GM23338 (cell line): Measurements from ENCODE around the gene RBM12. TPM values are rescaled to one million over a fixed set of nuclear protein-coding genes. Genes with fewer than 3 reads are reported as not detected.
A peak's percentile ranks its signal among the peaks of the same experiment; 100 is the strongest.
"Not testable (repeated sequence)": the region's sequence is repeated elsewhere in the genome, so short reads cannot be mapped to it uniquely, and the experiment has no call there.

Experiments used
- ATAC-seq: fragments of 200-7000 bp; cut with Tn5 transposase; 3 replicates; pipeline ENCODE4 v1.9.1; 2020
- DNase-seq: peaks from one replicate; pipeline ENCODE4 v3.0.0-alpha.2; 2015; ENCODE audit warnings: low spot score
- H2AFZ ChIP-seq: fragments of 200-600 bp; sonication (generic); 2 replicates; pipeline ENCODE4 v1.8.0; 2016; ENCODE audit warnings: antibody characterized with exemption, mild to moderate bottlenecking, moderate library complexity
- H3F3A ChIP-seq: fragments of 200-600 bp; sonication (generic); replicated peaks from 2 replicates; pipeline ENCODE4 v1.8.0; 2017; ENCODE audit warnings: antibody characterized with exemption, mixed run types, low read depth
- H3K27ac ChIP-seq: fragments of 200-600 bp; sonication (generic); 2 replicates; pipeline ENCODE4 v1.6.1; 2016; ENCODE audit warnings: low read depth
- H3K27me3 ChIP-seq: fragments of 200-600 bp; sonication (generic); 2 replicates; pipeline ENCODE4 v1.8.0; 2016; ENCODE audit warnings: mild to moderate bottlenecking, mixed run types, moderate library complexity; ENCODE audit not compliant: insufficient read depth
- H3K36me3 ChIP-seq: fragments of 200-600 bp; sonication (generic); 2 replicates; pipeline ENCODE4 v1.8.0; 2016; ENCODE audit warnings: mild to moderate bottlenecking; ENCODE audit not compliant: insufficient read depth
- H3K4me1 ChIP-seq: fragments of 200-600 bp; sonication (generic); 2 replicates; pipeline ENCODE4 v1.8.0; 2016; ENCODE audit warnings: mild to moderate bottlenecking, moderate library complexity; ENCODE audit not compliant: insufficient read depth
- H3K4me2 ChIP-seq: fragments of 200-600 bp; sonication (generic); 2 replicates; pipeline ENCODE4 v1.7.1; 2017; ENCODE audit warnings: mixed run types
- H3K4me3 ChIP-seq: fragments of 200-600 bp; sonication (generic); 2 replicates; pipeline ENCODE4 v1.6.1; 2016; ENCODE audit warnings: mixed run types
- H3K79me2 ChIP-seq: fragments of 200-600 bp; sonication (generic); replicated peaks from 2 replicates; pipeline ENCODE4 v1.8.0; 2017; ENCODE audit warnings: mild to moderate bottlenecking; ENCODE audit not compliant: insufficient read depth
- H3K9me2 ChIP-seq: fragments of 200-600 bp; sonication (generic); 2 replicates; pipeline ENCODE4 v1.8.0; 2017; ENCODE audit not compliant: insufficient read depth
- H4K20me1 ChIP-seq: fragments of 200-600 bp; sonication (generic); replicated peaks from 2 replicates; pipeline ENCODE4 v1.8.0; 2017; ENCODE audit warnings: mild to moderate bottlenecking; ENCODE audit not compliant: insufficient read depth
- H3K27ac Mint-ChIP-seq: 2 replicates; pipeline ENCODE4 v1.8.0; 2020; ENCODE audit warnings: inconsistent platforms, mild to moderate bottlenecking, moderate library complexity, mixed read lengths
- H3K27me3 Mint-ChIP-seq: 3 replicates; pipeline ENCODE4 v1.8.0; 2022; ENCODE audit warnings: low read depth, mild to moderate bottlenecking, moderate library complexity, mixed read lengths, inconsistent platforms; ENCODE audit not compliant: insufficient read depth, poor library complexity
- H3K36me3 Mint-ChIP-seq: 3 replicates; pipeline ENCODE4 v1.8.0; 2021; ENCODE audit warnings: low read depth, mild to moderate bottlenecking, inconsistent platforms, moderate library complexity, mixed read lengths
- H3K4me1 Mint-ChIP-seq: 3 replicates; pipeline ENCODE4 v1.8.0; 2020; ENCODE audit warnings: mild to moderate bottlenecking, inconsistent platforms, mixed read lengths
- H3K4me3 Mint-ChIP-seq: 3 replicates; pipeline ENCODE4 v1.8.0; 2021; ENCODE audit warnings: moderate library complexity, mild to moderate bottlenecking, inconsistent platforms, mixed read lengths
- H3K9me3 Mint-ChIP-seq: 3 replicates; pipeline ENCODE4 v1.8.0; 2020; ENCODE audit warnings: moderate library complexity, mild to moderate bottlenecking, inconsistent platforms, mixed read lengths
- polyA plus RNA-seq: library from polyadenylated mRNA; unstranded; fragments of >200 nt; fragmentation: Nextera tagmentation; extraction: Ambion mirVana; gene quantifications from 2 replicates; pipeline ENCODE4 v1.2.1, GENCODE V29; 2016
- total RNA-seq: library from RNA; depleted of rRNA; stranded (reverse); fragments of >200 nt; shearing (Covaris generic); gene quantifications from 2 replicates; pipeline ENCODE4 v1.2.3, GENCODE V29; 2014
- TF ChIP-seq, protein P1 (sequence below): IDR thresholded peaks from one replicate; pipeline ENCODE4 v1.6.1; 2018; ENCODE audit warnings: antibody characterized with exemption; ENCODE audit not compliant: unreplicated experiment

The RBM12 gene
- total and polyA plus RNA-seq, 2 experiments from 2014 or later: 22.3 to 82.2 TPM

GRCh38 chr20:35708502-35708901 lies 43.8 kb upstream of the RBM12 start (continued):
- TF ChIP-seq, protein P1, sequence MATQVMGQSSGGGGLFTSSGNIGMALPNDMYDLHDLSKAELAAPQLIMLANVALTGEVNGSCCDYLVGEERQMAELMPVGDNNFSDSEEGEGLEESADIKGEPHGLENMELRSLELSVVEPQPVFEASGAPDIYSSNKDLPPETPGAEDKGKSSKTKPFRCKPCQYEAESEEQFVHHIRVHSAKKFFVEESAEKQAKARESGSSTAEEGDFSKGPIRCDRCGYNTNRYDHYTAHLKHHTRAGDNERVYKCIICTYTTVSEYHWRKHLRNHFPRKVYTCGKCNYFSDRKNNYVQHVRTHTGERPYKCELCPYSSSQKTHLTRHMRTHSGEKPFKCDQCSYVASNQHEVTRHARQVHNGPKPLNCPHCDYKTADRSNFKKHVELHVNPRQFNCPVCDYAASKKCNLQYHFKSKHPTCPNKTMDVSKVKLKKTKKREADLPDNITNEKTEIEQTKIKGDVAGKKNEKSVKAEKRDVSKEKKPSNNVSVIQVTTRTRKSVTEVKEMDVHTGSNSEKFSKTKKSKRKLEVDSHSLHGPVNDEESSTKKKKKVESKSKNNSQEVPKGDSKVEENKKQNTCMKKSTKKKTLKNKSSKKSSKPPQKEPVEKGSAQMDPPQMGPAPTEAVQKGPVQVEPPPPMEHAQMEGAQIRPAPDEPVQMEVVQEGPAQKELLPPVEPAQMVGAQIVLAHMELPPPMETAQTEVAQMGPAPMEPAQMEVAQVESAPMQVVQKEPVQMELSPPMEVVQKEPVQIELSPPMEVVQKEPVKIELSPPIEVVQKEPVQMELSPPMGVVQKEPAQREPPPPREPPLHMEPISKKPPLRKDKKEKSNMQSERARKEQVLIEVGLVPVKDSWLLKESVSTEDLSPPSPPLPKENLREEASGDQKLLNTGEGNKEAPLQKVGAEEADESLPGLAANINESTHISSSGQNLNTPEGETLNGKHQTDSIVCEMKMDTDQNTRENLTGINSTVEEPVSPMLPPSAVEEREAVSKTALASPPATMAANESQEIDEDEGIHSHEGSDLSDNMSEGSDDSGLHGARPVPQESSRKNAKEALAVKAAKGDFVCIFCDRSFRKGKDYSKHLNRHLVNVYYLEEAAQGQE: no peak

DNA sequence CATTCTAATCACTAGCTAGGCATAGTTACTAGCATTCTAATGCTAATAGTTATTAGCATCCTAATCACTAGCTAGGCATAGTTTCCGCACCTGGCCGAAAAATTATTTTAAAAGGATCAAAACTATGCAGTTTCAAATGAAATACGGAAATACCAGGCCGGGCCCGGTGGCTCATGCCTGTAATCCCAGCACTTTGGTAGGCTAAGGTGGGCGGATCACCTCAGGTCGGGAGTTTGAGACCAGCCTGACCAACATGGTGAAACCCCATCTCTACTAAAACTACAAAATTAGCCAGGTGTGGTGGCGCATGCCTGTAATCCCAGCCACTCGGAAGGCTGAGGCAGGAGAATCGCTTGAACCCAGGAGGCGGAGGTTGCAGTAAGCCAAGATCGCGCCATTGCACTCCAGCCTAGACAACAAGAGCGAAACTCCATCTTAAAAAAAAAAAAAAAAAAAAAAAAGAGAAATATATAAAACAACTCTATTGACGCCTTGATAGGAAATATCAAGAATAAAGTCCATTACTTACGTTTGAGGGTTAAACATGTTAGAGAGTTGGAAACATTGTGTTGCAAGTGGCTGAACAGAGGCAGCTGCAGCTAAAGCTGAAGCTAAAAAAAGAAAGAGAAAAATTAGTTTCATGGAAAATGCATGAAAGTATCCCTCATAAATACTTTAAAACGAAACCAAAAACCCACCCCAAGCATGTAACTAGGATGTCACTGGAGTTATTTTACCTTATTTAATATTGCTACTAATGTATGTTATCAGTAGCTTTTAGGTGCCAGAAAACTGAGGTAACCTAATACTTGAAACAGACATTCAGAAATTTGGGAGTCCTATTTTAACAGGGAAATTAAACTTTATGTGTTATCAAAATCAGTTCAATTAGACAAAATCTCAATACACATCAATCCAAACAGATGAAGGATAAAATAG lies 42.2 kb upstream of the RBM12 start:
- H3K27me3 Mint-ChIP-seq: peaks cover 11% of the 10 kb centered on the region
- H3K27ac Mint-ChIP-seq, H3K27ac ChIP-seq, H3K9me3 Mint-ChIP-seq, H3K4me2 ChIP-seq, H3K9me2 ChIP-seq, H3K4me1 Mint-ChIP-seq, H2AFZ ChIP-seq, H3K4me3 ChIP-seq, ATAC-seq, H3K27me3 ChIP-seq, H3K4me3 Mint-ChIP-seq, DNase-seq, H3K4me1 ChIP-seq: not testable (repeated sequence)
- Histone ChIP-seq H3K36me3 (peaks cover 83% of the 10 kb centered on the region), H3K79me2 (peaks cover 31% of the 10 kb centered on the region), H4K20me1 (peaks cover 48% of the 10 kb centered on the region), H3F3A (peaks cover 57% of the 10 kb centered on the region)
- peaks cover 98% of the 10 kb centered on the region for H3K36me3 Mint-ChIP-seq

- H3K27ac Mint-ChIP-seq, H3K27me3 Mint-ChIP-seq, H3K4me3 ChIP-seq, ATAC-seq, H3K27me3 ChIP-seq, DNase-seq, H3K9me2 ChIP-seq, H3K4me2 ChIP-seq, H3K9me3 Mint-ChIP-seq, H2AFZ ChIP-seq, H3K4me1 ChIP-seq, H3K4me3 Mint-ChIP-seq, H3K4me1 Mint-ChIP-seq: not testable (repeated sequence)
- Histone ChIP-seq H3F3A (peaks cover 62% of the 10 kb centered on the region), H3K27ac (0 out of 2 replicates have a peak overlapping the region, but pooled peaks have one; percentile 14), H3K79me2 (peaks cover 22% of the 10 kb centered on the region), H3K36me3 (peaks cover 73% of the 10 kb centered on the region), H4K20me1 (peaks cover 41% of the 10 kb centered on the region)
- H3K36me3 Mint-ChIP-seq: peaks cover 95% of the 10 kb centered on the region
Observed at GRCh38 chr20:35705894-35706293, 41.2 kb upstream of the RBM12 start.
